H1 (cell line): ENCODE data around the gene UBP1. TPM values are rescaled to one million over a fixed set of nuclear protein-coding genes. Genes with fewer than 3 reads are reported as not detected.

Experiments
- CTCF ChIA-PET: fragments of 300-600 bp; sonication (Branson Sonifier 250); formaldehyde crosslinking; loops from one replicate; lab custom pipeline; 2021; ENCODE audit not compliant: partially characterized antibody; lab: Charles Lee
- POLR2A ChIA-PET: fragments of 300-600 bp; sonication (Branson Sonifier 250); formaldehyde crosslinking; loops from one replicate; lab custom pipeline; 2021; ENCODE audit warnings: inconsistent platforms; ENCODE audit not compliant: partially characterized antibody; lab: Charles Lee
- DNase-seq, 2 experiments: peaks; one replicate each; pipeline versions ENCODE4 v3.0.0 to v3.0.0-alpha.2; 2010 to 2022; ENCODE audit warnings: low spot score in 2 of 2, low read depth in 1 of 2, mixed read lengths in 1 of 2
- FAIRE-seq: peaks from 2 replicates; lab custom pipeline; 2011; peaks lifted over from hg19 to GRCh38; lab: Jason Lieb, UNC
- H2AFZ ChIP-seq: 2 replicates; pipeline ENCODE4 v1.8.1; 2012; ENCODE audit warnings: low read length, inconsistent platforms
- H2AK5ac ChIP-seq: 2 replicates; pipeline ENCODE4 v1.6.1; 2013; ENCODE audit warnings: low read depth, low read length
- H2BK120ac ChIP-seq: replicated peaks from 2 replicates; pipeline ENCODE3; 2013; ENCODE audit warnings: low read depth, low read length, inconsistent platforms
- H2BK12ac ChIP-seq: 2 replicates; pipeline ENCODE4 v1.6.1; 2013; ENCODE audit warnings: low read depth, low read length
- H2BK15ac ChIP-seq: 2 replicates; pipeline ENCODE4 v1.6.1; 2013; ENCODE audit warnings: low read length
- H2BK20ac ChIP-seq: 2 replicates; pipeline ENCODE4 v1.6.1; 2013; ENCODE audit warnings: low read length
- H2BK5ac ChIP-seq: 2 replicates; pipeline ENCODE4 v1.6.1; 2013; ENCODE audit warnings: low read depth, low read length
- H3K14ac ChIP-seq: 2 replicates; pipeline ENCODE4 v1.6.1; 2013; ENCODE audit warnings: inconsistent platforms; ENCODE audit not compliant: insufficient read length
- H3K18ac ChIP-seq: 2 replicates; pipeline ENCODE4 v1.6.1; 2013; ENCODE audit warnings: low read length; ENCODE audit errors: extremely low read depth
- H3K23ac ChIP-seq: 2 replicates; pipeline ENCODE4 v1.6.1; 2013; ENCODE audit warnings: inconsistent platforms; ENCODE audit not compliant: insufficient read length
- H3K23me2 ChIP-seq: 2 replicates; pipeline ENCODE4 v1.6.1; 2013; ENCODE audit warnings: low read depth, low read length
- H3K27ac ChIP-seq: 2 replicates; pipeline ENCODE4 v1.6.1; 2011; ENCODE audit warnings: low read depth, low read length, inconsistent platforms
- H3K27me3 ChIP-seq, 4 experiments: replicated peaks in 1 of 4; 1 replicate in 1 of 4; 2 replicates in 3 of 4; pipeline versions ENCODE4 v1.6.1 to v1.8.1; 2011 to 2013; ENCODE audit warnings: low read length in 3 of 4, mild to moderate bottlenecking in 3 of 4, inconsistent platforms in 2 of 4, mixed read lengths in 2 of 4, moderate library complexity in 1 of 4; ENCODE audit not compliant: control insufficient read depth in 3 of 4, insufficient read depth in 3 of 4; ENCODE audit errors: extremely low read depth in 1 of 4
- H3K36me3 ChIP-seq, 4 experiments: 2 replicates each; pipeline versions ENCODE4 v1.6.1 to v1.8.1; 2011 to 2013; ENCODE audit warnings: mild to moderate bottlenecking in 4 of 4, low read length in 3 of 4, moderate library complexity in 2 of 4, control low read depth in 1 of 4, inconsistent platforms in 1 of 4; ENCODE audit not compliant: insufficient read depth in 4 of 4, control insufficient read depth in 2 of 4
- H3K4ac ChIP-seq: replicated peaks from 2 replicates; pipeline ENCODE3; 2013; ENCODE audit warnings: low read length, low read depth, mixed read lengths, inconsistent platforms; ENCODE audit not compliant: insufficient read length
- H3K4me1 ChIP-seq, 4 experiments: replicated peaks in 1 of 4; 1 replicate in 1 of 4; 2 replicates in 3 of 4; pipeline versions ENCODE4 v1.6.1 to v1.8.1; 2011 to 2013; ENCODE audit warnings: low read length in 3 of 4, inconsistent platforms in 2 of 4, mixed read lengths in 1 of 4; ENCODE audit not compliant: insufficient read depth in 4 of 4, control insufficient read depth in 3 of 4
- H3K4me2 ChIP-seq, 2 experiments: 2 replicates each; pipeline versions ENCODE4 v1.6.1 to v1.8.1; 2011 to 2013; ENCODE audit warnings: low read depth in 2 of 2, low read length in 2 of 2, control low read depth in 1 of 2, inconsistent platforms in 1 of 2, mild to moderate bottlenecking in 1 of 2; ENCODE audit not compliant: insufficient read depth in 1 of 2
- H3K4me3 ChIP-seq, 4 experiments: fragments of 200-600, 300-600 bp in 1 of 4; sonication (generic), shearing (Covaris generic), sonication (Bioruptor Twin) in 1 of 4; 2 replicates each; pipeline versions ENCODE4 v1.5.1 to v1.8.1; 2011 to 2016; ENCODE audit warnings: low read length in 4 of 4, low read depth in 3 of 4, control low read depth in 2 of 4, inconsistent platforms in 2 of 4, mild to moderate bottlenecking in 2 of 4, mixed read lengths in 1 of 4, moderate library complexity in 1 of 4; ENCODE audit not compliant: insufficient read depth in 2 of 4; ENCODE audit errors: extremely low read depth in 1 of 4
- H3K56ac ChIP-seq: replicated peaks from 2 replicates; pipeline ENCODE3; 2013; ENCODE audit warnings: low read depth, mild to moderate bottlenecking, mixed read lengths, low read length, inconsistent platforms; ENCODE audit not compliant: insufficient read length
- H3K79me1 ChIP-seq: 2 replicates; pipeline ENCODE4 v1.6.1; 2013; ENCODE audit warnings: low read depth, low read length, control low read depth
- H3K79me2 ChIP-seq, 2 experiments: 2 replicates each; pipeline versions ENCODE4 v1.6.1 to v1.8.1; 2012 to 2013; ENCODE audit warnings: low read length in 2 of 2, mild to moderate bottlenecking in 2 of 2, inconsistent platforms in 1 of 2; ENCODE audit not compliant: insufficient read depth in 2 of 2, control insufficient read depth in 1 of 2
- H3K9ac ChIP-seq, 4 experiments: replicated peaks in 1 of 4; 1 replicate in 1 of 4; 2 replicates in 3 of 4; pipeline versions ENCODE4 v1.6.1 to v1.8.1; 2011 to 2013; ENCODE audit warnings: low read depth in 3 of 4, low read length in 3 of 4, control low read depth in 2 of 4, mild to moderate bottlenecking in 2 of 4, moderate library complexity in 2 of 4, inconsistent platforms in 1 of 4; ENCODE audit errors: extremely low read depth in 1 of 4
- H3K9me3 ChIP-seq, 2 experiments: 2 replicates each; pipeline versions ENCODE4 v1.6.1 to v1.8.1; 2012 to 2013; ENCODE audit warnings: mild to moderate bottlenecking in 2 of 2, moderate library complexity in 2 of 2, control low read depth in 1 of 2, inconsistent platforms in 1 of 2, low read depth in 1 of 2, low read length in 1 of 2, mixed read lengths in 1 of 2; ENCODE audit not compliant: insufficient read depth in 2 of 2
- H4K20me1 ChIP-seq, 2 experiments: replicated peaks in 1 of 2; 2 replicates each; pipeline versions ENCODE3 to v1.8.1; 2011 to 2013; ENCODE audit warnings: inconsistent platforms in 2 of 2, low read length in 2 of 2, mild to moderate bottlenecking in 1 of 2; ENCODE audit not compliant: insufficient read depth in 2 of 2, control insufficient read depth in 1 of 2
- H4K5ac ChIP-seq: 2 replicates; pipeline ENCODE4 v1.6.1; 2013; ENCODE audit warnings: low read length, low read depth, mixed read lengths, inconsistent platforms; ENCODE audit not compliant: insufficient read length
- H4K8ac ChIP-seq: 2 replicates; pipeline ENCODE4 v1.8.0; 2013; ENCODE audit warnings: mild to moderate bottlenecking, moderate library complexity, low read length, inconsistent platforms; ENCODE audit not compliant: insufficient read depth; ENCODE audit errors: extremely low read depth
- H4K91ac ChIP-seq: replicated peaks from 2 replicates; pipeline ENCODE3; 2013; ENCODE audit warnings: low read length, mixed read lengths, inconsistent platforms; ENCODE audit not compliant: insufficient read length
- MAX ChIP-seq: IDR thresholded peaks from 2 replicates; pipeline ENCODE4 v1.6.1; 2012; ENCODE audit warnings: inconsistent platforms
- TAF7 ChIP-seq: optimal IDR thresholded peaks from 2 replicates; pipeline ENCODE3; 2011; ENCODE audit warnings: low read depth, mild to moderate bottlenecking, inconsistent platforms, low read length, moderate library complexity, borderline replicate concordance
- USF2 ChIP-seq: IDR thresholded peaks from 2 replicates; pipeline ENCODE4 v1.6.1; 2011; ENCODE audit warnings: low read length, improper control_type of control experiment
- ZNF274 ChIP-seq: IDR thresholded peaks from 2 replicates; pipeline ENCODE4 v1.7.0; 2012; ENCODE audit warnings: low read length, borderline replicate concordance; ENCODE audit errors: extremely low read depth
- WGBS, 2 experiments: shearing (Covaris generic) in 1 of 2; methylation state at CpG; one replicate each; pipeline versions ENCODE4 v1.1.6 to v1.1.7; 2013 to 2015; ENCODE audit warnings: low lambda C conversion rate in 2 of 2, mixed read lengths in 2 of 2, inconsistent platforms in 1 of 2, low coverage in 1 of 2, missing lambda C conversion rate in 1 of 2; ENCODE audit not compliant: insufficient replicate concordance in 2 of 2, insufficient coverage in 1 of 2, insufficient read length in 1 of 2; ENCODE audit errors: extremely low coverage in 1 of 2, missing lambda C conversion rate in 1 of 2; 5-methylcytosine and 5-hydroxymethylcytosine counted together
- polyA plus RNA-seq, 7 experiments: library from polyadenylated mRNA; depleted of rRNA in 3 of 7; stranded (reverse) in 5 of 7; unstranded in 2 of 7; fragments of >200 nt in 5 of 7; fragments of 200-250 nt in 2 of 7; gene quantifications; 1 replicate in 5 of 7; 2 replicates in 1 of 7; 4 replicates in 1 of 7; pipeline versions ENCODE4 v1.2.1 to v1.2.3, GENCODE V29; 2011 to 2013; ENCODE audit warnings: missing spikeins in 2 of 7, mixed read lengths in 2 of 7
- total RNA-seq: library from RNA; stranded (reverse); fragmentation: NEBNext Ultra II Directional; extraction: Animal tissue kit (Norgen Biotek cat#: 25700); gene quantifications from 2 replicates; pipeline ENCODE4 v1.2.1, GENCODE V29; 2021

The UBP1 gene
- total and polyA plus RNA-seq, 2 of the 8 experiments (the other 6 are each of a cell fraction or from before 2014, with no cell fraction given), result 47.3 to 71.9 TPM

GRCh38 chr3:33473813-33474212, 33.6 kb upstream of the UBP1 start:
- H4K20me1 ChIP-seq, result no peaks in the 10 kb centered on the region
- no peaks in the 10 kb centered on the region for H3K79me2 ChIP-seq
- no peaks in the 10 kb centered on the region for H3K79me1 ChIP-seq
- no peak overlapping the region for H4K8ac ChIP-seq
- H2AK5ac ChIP-seq, result no peak overlapping the region
- no peak overlapping the region for H3K9ac ChIP-seq
- no peak overlapping the region for H3K4me3 ChIP-seq
- no peak for DNase-seq
- H3K36me3 ChIP-seq, result no peaks in the 10 kb centered on the region
- H3K4me1 ChIP-seq, result no peaks in the 10 kb centered on the region
- POLR2A ChIA-PET, result no interaction called here
- no peak overlapping the region for H3K14ac ChIP-seq
- no peak overlapping the region for H3K4me2 ChIP-seq
- H3K27me3 ChIP-seq, result no peaks in the 10 kb centered on the region
- no peak overlapping the region for H3K18ac ChIP-seq
- FAIRE-seq, result no peak
- no peak for TF ChIP-seq TAF7
- TF ChIP-seq ZNF274, result no peak
- TF ChIP-seq MAX, result no peak
- TF ChIP-seq USF2, result no peak
- no peak overlapping the region for H4K5ac ChIP-seq
- no peaks in the 10 kb centered on the region for H3K23me2 ChIP-seq
- peaks cover 0 to 1% of the 10 kb centered on the region in 2 experiments; a peak in 1 of 4 replicates for H3K9me3 ChIP-seq
- no peak overlapping the region for H2BK120ac ChIP-seq
- no peak overlapping the region for H2BK15ac ChIP-seq
- no peak overlapping the region for H3K23ac ChIP-seq
- H4K91ac ChIP-seq, result no peak overlapping the region
- H3K27ac ChIP-seq, result no peak overlapping the region
- CTCF ChIA-PET, result no interaction called here
- H3K4ac ChIP-seq, result no peak overlapping the region
- H2BK12ac ChIP-seq, result no peak overlapping the region
- no peak overlapping the region for H2BK20ac ChIP-seq
- H3K56ac ChIP-seq, result no peak overlapping the region
- no peak overlapping the region for H2BK5ac ChIP-seq
- WGBS, 2 experiments, result 96% methylated on average over 2 of the region's 2 CpGs; no CpG with 5 or more reads in 1 of the 2 experiments
- H2AFZ ChIP-seq, result no peak overlapping the region
